Thoracic aorta (tissue), 2 donors: ENCODE data around the gene RPL36. TPM values are rescaled to one million over a fixed set of nuclear protein-coding genes. Genes with fewer than 3 reads are reported as not detected.

Experiments used
- ATAC-seq: fragments of 150-250 bp; one replicate; pipeline ENCODE4 v1.8.0; 2017; ENCODE audit warnings: low read depth; ENCODE audit not compliant: insufficient number of reproducible peaks, low FRiP score
- DNase-seq: peaks from one replicate; pipeline ENCODE4 v3.0.0-alpha.2; 2020; ENCODE audit warnings: low spot score
- H3K27ac ChIP-seq, 2 donors: fragments of 200-600 bp; sonication (generic); 1 replicate in 1 of 2; 2 replicates in 1 of 2; pipeline ENCODE4 v1.5.1; 2016; ENCODE audit warnings: mild to moderate bottlenecking in 2 of 2, moderate library complexity in 2 of 2
- H3K27me3 ChIP-seq: fragments of 200-600 bp; sonication (generic); replicated peaks from 2 replicates; pipeline ENCODE4 v1.6.0; 2016; ENCODE audit warnings: mild to moderate bottlenecking; ENCODE audit not compliant: insufficient read depth
- H3K36me3 ChIP-seq: fragments of 200-600 bp; sonication (generic); one replicate; pipeline ENCODE4 v1.5.1; 2016
- H3K4me1 ChIP-seq, 2 donors: fragments of 200-600 bp; sonication (generic); 1 replicate in 1 of 2; 2 replicates in 1 of 2; pipeline versions ENCODE4 v1.5.1 to v1.6.0; 2016; ENCODE audit warnings: low read depth in 2 of 2, mild to moderate bottlenecking in 1 of 2; ENCODE audit not compliant: control insufficient read depth in 1 of 2
- H3K4me3 ChIP-seq: fragments of 200-600 bp; sonication (generic); 2 replicates; pipeline ENCODE4 v1.5.1; 2016; ENCODE audit warnings: mild to moderate bottlenecking
- H3K9me3 ChIP-seq: fragments of 200-600 bp; sonication (generic); 2 replicates; pipeline ENCODE4 v1.5.1; 2016
- CTCF ChIP-seq: fragments of 200-600 bp; sonication (generic); IDR thresholded peaks from one replicate; pipeline ENCODE4 v1.5.1; 2019; ENCODE audit warnings: antibody characterized with exemption
- total RNA-seq, 2 donors: library from RNA; depleted of rRNA; stranded (reverse); fragments of >200 nt; gene quantifications; one replicate each; pipeline versions ENCODE4 v1.1.0 to v1.2.3, GENCODE V29; 2016

The RPL36 gene
- total RNA-seq, 2 donors from 2014 or later = 274 to 397 TPM

GRCh38 chr19:5645409-5645808 lies 44.7 kb upstream of the RPL36 start:
- no peak for ATAC-seq
- no peak for TF ChIP-seq CTCF

GRCh38 chr19:5646703-5647102 lies 43.4 kb upstream of the RPL36 start:
- Histone ChIP-seq H3K4me1 (no peaks in the 10 kb centered on the region), H3K9me3 (no peaks in the 10 kb centered on the region), H3K4me3 (no peak overlapping the region), H3K27me3 (no peaks in the 10 kb centered on the region), H3K27ac (no peak overlapping the region), H3K36me3 (peaks cover 54% of the 10 kb centered on the region)
- no peak for TF ChIP-seq CTCF
- DNase-seq (no peak), ATAC-seq (no peak)

More at GRCh38 chr19:5645409-5645808, 44.7 kb upstream of the RPL36 start:
- H3K27ac ChIP-seq = no peak overlapping the region
- no peak for DNase-seq
- no peaks in the 10 kb centered on the region for H3K9me3 ChIP-seq
- no peak overlapping the region for H3K4me3 ChIP-seq
- H3K36me3 ChIP-seq = peaks cover 46% of the 10 kb centered on the region
- no peaks in the 10 kb centered on the region for H3K27me3 ChIP-seq
- no peaks in the 10 kb centered on the region for H3K4me1 ChIP-seq

- H3K36me3 ChIP-seq = peaks cover 66% of the 10 kb centered on the region
- TF ChIP-seq CTCF = no peak
- no peaks in the 10 kb centered on the region for H3K27me3 ChIP-seq
- H3K4me1 ChIP-seq = no peaks in the 10 kb centered on the region
- no peak for ATAC-seq
- no peak overlapping the region for H3K27ac ChIP-seq
- no peak for DNase-seq
- H3K4me3 ChIP-seq = no peak overlapping the region
- no peaks in the 10 kb centered on the region for H3K9me3 ChIP-seq
These were observed 41.6 kb upstream of the RPL36 start for GRCh38 chr19:5648464-5648863.

- Histone ChIP-seq H3K27ac (no peak overlapping the region), H3K4me1 (no peaks in the 10 kb centered on the region), H3K4me3 (no peak overlapping the region), H3K27me3 (no peaks in the 10 kb centered on the region), H3K36me3 (peaks cover 70% of the 10 kb centered on the region), H3K9me3 (no peaks in the 10 kb centered on the region)
- ATAC-seq = no peak
- DNase-seq = no peak
- TF ChIP-seq CTCF = no peak
These were observed 38.7 kb upstream of the RPL36 start for GRCh38 chr19:5651361-5651760.

GRCh38 chr19:5652261-5652660 lies 37.8 kb upstream of the RPL36 start:
- Histone ChIP-seq H3K4me3 (no peak overlapping the region), H3K4me1 (no peaks in the 10 kb centered on the region), H3K9me3 (no peaks in the 10 kb centered on the region), H3K27ac (no peak overlapping the region), H3K36me3 (peaks cover 72% of the 10 kb centered on the region), H3K27me3 (no peaks in the 10 kb centered on the region)
- no peak for ATAC-seq
- TF ChIP-seq CTCF = no peak
- no peak for DNase-seq
